Dermis lymphatic vessel endothelial cell (primary cell): ENCODE measurements around the gene TMEM191B. TPM values are rescaled to one million over a fixed set of nuclear protein-coding genes. Genes with fewer than 3 reads are reported as not detected.

Experiments used
- total RNA-seq: library from RNA; depleted of rRNA; stranded (reverse); fragments of >200 nt; gene quantifications from 2 replicates; pipeline ENCODE4 v1.2.1, GENCODE V29; 2014

TMEM191B gene
- 0.26 and 0.43 TPM in 2 replicates for total RNA-seq

DNA sequence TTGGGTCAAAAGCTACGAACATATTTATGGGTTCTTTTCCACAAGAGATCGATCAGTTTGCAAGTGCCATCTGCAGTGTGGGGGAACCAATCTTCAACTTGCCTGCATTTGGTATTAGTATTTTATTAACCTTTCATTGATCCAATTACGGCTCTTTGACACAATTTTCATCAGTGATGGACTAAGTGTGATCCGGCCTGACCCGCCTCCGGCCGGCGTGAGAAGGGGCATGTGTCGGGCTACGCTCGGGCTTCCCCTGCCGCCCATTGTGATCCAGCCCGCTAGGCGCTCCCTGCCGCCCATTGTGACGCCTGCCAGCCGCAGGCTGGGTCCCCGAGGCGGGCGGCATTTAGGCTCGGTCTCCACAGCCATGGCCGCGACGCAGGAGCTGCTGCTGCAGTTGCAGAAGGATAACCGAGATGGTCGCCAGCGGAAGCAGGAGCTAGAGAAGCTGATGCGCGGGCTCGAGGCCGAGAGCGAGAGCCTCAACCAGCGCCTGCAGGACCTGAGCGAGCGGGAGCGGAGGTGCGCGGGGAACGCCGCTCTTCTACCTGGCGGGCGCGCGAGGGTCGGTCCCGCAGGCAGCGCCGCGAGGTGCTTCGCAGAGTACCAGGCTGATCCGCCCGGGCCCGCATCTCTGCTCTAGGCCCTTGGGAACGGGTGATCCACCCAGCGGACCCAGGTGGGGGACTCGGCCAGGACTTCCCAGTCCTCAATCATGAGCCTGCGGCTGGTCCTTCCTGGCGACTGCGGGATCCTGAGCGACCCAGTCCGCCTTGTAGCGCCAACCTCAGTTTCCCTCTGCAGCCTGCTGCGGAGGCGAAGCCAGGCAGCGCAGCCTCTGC, at the start of gene TMEM191B:
TSS of gene TMEM191B (plus strand) at position 51 of the 845 bp plus-strand sequence. CDS start at position 230, 179 bp downstream.

DNA sequence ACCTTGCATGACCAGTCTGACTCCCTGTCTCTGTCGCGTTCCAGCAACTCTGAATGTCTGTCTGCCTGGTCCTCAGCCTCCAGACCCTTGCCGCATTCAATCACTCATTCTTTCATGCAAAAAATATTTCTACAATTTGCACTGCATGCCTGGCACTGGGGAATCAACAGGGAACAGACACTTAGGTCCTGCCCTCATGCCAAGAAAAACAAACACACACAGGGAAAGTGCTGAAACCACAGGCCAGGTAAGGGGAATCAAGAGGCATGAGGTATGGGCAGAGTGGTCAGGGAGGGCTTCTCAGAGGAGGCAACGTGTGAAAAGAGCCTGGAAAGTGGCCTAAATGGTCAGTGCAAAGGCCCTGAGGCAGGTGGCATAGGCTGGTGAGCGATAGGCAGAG, 9.5 kb upstream of the TMEM191B start, which contains the start of gene GGTLC3:
TSS of gene GGTLC3 (minus strand) at position 101 of the 400 bp plus-strand sequence. CDS start 264 bp downstream, outside the sequence.

Other genes starting within 250 kb of the TMEM191B start
- not detected in 2 replicates for gene GGTLC3, start 9.6 kb upstream of the TMEM191B start, total RNA-seq
- under 0.01 and 0.43 TPM in 2 replicates for gene RIMBP3, start 84.1 kb downstream of the TMEM191B start, total RNA-seq